Stimulated activated naive CD4-positive, alpha-beta T cell (primary cell): ENCODE data around the gene PRDX1.
"Not testable (repeated sequence)": the region's sequence is repeated elsewhere in the genome, so short reads cannot be mapped to it uniquely, and the experiment has no call there.

Experiments
- DNase-seq, 6 experiments: peaks; one replicate each; lab custom pipeline; 2025; lab: John Stamatoyannopoulos, UW

Gene PRDX1

GRCh38 chr1:45535988-45536766, 14.5 kb upstream of the PRDX1 start:
- DNase-seq = no peak

GRCh38 chr1:45531873-45532272, 10.2 kb upstream of the PRDX1 start:
- no peak for DNase-seq

GRCh38 chr1:45530632-45531135, 9.0 kb upstream of the PRDX1 start:
- DNase-seq = no peak

GRCh38 chr1:45526135-45526644, 4.5 kb upstream of the PRDX1 start:
- DNase-seq = no peak

GRCh38 chr1:45523975-45524374, 2.3 kb upstream of the PRDX1 start:
- DNase-seq = not testable (repeated sequence)

GRCh38 chr1:45523516-45523915, 1.8 kb upstream of the PRDX1 start:
- not testable (repeated sequence) for DNase-seq

- no peak for DNase-seq
Measured at GRCh38 chr1:45522324-45523104, 830 bp upstream of the PRDX1 start.

GRCh38 chr1:45519774-45520173, 1.9 kb downstream of the PRDX1 start:
- DNase-seq = not testable (repeated sequence)

- DNase-seq = no peak
Measured at GRCh38 chr1:45518910-45519309, 2.8 kb downstream of the PRDX1 start.

- not testable (repeated sequence) for DNase-seq
Measured at GRCh38 chr1:45518366-45518765, 3.3 kb downstream of the PRDX1 start.

- DNase-seq = no peak
Measured at GRCh38 chr1:45516465-45516864, 5.2 kb downstream of the PRDX1 start.

- DNase-seq = no peak
Measured at GRCh38 chr1:45516036-45516435, 5.6 kb downstream of the PRDX1 start.

- DNase-seq = not testable (repeated sequence)
Measured at GRCh38 chr1:45513532-45514260, 8.0 kb downstream of the PRDX1 start.

GRCh38 chr1:45512641-45513054, 9.0 kb downstream of the PRDX1 start:
- DNase-seq = peak in 5 of 6 experiments; percentile 3 to 58 (median 34)

- no peak for DNase-seq
Measured at GRCh38 chr1:45510972-45511527, 10.6 kb downstream of the PRDX1 start.

GRCh38 chr1:45510036-45510971, 11.4 kb downstream of the PRDX1 start:
- DNase-seq = no peak

- no peak for DNase-seq
Measured at GRCh38 chr1:45508295-45509151, 13.2 kb downstream of the PRDX1 start.

GRCh38 chr1:45507893-45508292, 13.8 kb downstream of the PRDX1 start:
- DNase-seq = no peak

- DNase-seq = no peak
Measured at GRCh38 chr1:45507195-45507594, 14.5 kb downstream of the PRDX1 start.
